Heart left ventricle (tissue), 13 donors: ENCODE measurements around the gene BMPR1A.

Source experiments
- POLR2A ChIP-seq, 2 donors: fragments of 450-650 bp; IDR thresholded peaks; one replicate each; pipeline ENCODE4 v1.6.1; 2017; ENCODE audit warnings: antibody characterized with exemption in 2 of 2, mild to moderate bottlenecking in 2 of 2, moderate library complexity in 2 of 2
- TF ChIP-seq, protein P1 (sequence below), 12 donors: fragments of 200-600 bp; sonication (generic) in 4 of 12; IDR thresholded peaks; one replicate each; pipeline versions ENCODE4 v1.5.0 to v1.8.0; 2018 to 2022; ENCODE audit warnings: antibody characterized with exemption in 12 of 12, mild to moderate bottlenecking in 5 of 12
- donor health status: ischemic (EF 13 %, LVEDD 7.1; RV severe dilation, severe dysfunction).
- donor health status: DM: no; HTN: yes; CAD: no.
- donor health status: DM: no; HTN: no; CAD: no.
- donor health status: ischemic (EF 25% LVEDD 6.9; RV normal size, moderate dysfunction).
- donor health status: ischemic (EF 25% LVEDD 5.7; RV mildly dilated, moderate dysfunction).
- donor health status: ischemic (EF 35%, LVEDD 5.7; RV mildly dilated, moderate dysfunction).
- donor health status: nonischemic (EF 11% LVEDD 7.7; RV severe dilation, severe dysfunction).
- donor health status: DM: yes; HTN: yes; CAD: no.
- donor health status: PGD.
- donor health status: ischemic (EF 29% LVEDD 5.4; RV normal size, mild dysfunction).
- donor health status: nonischemic (EF 23%, LVEDD 6.1; RV moderate dilation, normal function).

DNA sequence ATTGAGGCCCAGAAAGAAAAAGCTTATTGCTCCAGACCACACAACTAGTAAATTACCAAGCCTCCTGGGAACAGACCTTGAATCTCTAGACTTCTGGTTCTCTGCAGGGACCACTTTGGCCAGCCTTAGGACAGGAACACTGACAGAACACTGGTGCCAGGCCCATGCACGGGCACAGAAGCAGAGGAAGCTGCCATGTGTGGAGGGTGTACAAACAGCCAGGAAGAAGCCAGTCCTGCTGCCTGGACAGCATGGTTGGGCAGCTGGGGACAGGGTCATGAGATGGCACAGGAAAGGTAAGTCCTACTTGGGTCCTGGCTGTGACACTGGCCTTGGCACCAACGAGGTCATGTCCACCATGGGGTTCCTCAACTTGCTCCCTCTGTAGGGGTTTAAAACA, 181.8 kb downstream of the BMPR1A start:
- TF ChIP-seq, protein P1, sequence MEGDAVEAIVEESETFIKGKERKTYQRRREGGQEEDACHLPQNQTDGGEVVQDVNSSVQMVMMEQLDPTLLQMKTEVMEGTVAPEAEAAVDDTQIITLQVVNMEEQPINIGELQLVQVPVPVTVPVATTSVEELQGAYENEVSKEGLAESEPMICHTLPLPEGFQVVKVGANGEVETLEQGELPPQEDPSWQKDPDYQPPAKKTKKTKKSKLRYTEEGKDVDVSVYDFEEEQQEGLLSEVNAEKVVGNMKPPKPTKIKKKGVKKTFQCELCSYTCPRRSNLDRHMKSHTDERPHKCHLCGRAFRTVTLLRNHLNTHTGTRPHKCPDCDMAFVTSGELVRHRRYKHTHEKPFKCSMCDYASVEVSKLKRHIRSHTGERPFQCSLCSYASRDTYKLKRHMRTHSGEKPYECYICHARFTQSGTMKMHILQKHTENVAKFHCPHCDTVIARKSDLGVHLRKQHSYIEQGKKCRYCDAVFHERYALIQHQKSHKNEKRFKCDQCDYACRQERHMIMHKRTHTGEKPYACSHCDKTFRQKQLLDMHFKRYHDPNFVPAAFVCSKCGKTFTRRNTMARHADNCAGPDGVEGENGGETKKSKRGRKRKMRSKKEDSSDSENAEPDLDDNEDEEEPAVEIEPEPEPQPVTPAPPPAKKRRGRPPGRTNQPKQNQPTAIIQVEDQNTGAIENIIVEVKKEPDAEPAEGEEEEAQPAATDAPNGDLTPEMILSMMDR (IDR thresholded peaks at IDR 0.05): no peak
- TF ChIP-seq POLR2A (IDR thresholded peaks at IDR 0.05): no peak
